ENCODE results near the gene SYCE1L.
A peak's percentile ranks its signal among the peaks of the same experiment; 100 is the strongest.
"Not testable (repeated sequence)": the region's sequence is repeated elsewhere in the genome, so short reads cannot be mapped to it uniquely, and the experiment has no call there.

SYCE1L gene

DNA sequence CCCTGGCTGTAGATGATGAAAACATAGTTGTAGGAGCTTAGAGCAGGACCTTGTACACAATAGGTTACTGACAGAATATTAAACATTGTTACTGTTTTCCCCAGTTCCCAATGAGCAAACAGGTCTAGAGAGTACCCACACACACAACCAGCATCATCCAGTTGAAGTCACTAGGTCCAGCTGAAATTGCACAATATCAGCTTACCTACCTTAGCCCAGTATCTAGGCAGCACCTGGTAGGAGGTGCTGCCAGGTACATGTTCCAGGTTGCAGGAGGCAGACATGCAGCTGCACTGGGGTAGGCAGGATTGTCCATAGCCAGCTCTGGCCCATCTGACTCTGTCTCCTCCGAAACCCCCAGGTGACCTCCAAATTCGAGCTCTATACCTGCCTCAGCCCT, 1.5 kb upstream of the SYCE1L start:
- no peak for DNase-seq (ENCODE audit: low read depth)

DNA sequence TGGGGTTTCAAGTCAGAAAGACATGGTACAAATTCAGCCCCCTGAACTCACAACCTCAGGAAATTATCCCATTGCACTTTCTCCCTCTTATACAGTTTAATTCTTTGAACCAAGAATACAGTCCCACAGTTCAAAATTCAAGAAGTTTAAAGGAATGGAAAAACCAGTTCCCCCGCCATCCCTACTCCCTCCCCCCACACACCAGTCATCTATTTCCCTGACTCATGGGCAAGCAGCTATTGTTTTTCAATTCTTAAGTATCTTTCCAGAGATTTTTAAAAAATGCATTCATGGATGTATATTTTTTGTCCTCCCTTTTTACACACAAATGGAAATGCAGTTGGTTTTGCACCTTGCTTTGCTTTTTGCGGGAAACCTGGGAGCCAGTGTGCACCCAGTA, 7.3 kb downstream of the SYCE1L start:
- DNase-seq (ENCODE audit: low read depth), result no peak

DNA sequence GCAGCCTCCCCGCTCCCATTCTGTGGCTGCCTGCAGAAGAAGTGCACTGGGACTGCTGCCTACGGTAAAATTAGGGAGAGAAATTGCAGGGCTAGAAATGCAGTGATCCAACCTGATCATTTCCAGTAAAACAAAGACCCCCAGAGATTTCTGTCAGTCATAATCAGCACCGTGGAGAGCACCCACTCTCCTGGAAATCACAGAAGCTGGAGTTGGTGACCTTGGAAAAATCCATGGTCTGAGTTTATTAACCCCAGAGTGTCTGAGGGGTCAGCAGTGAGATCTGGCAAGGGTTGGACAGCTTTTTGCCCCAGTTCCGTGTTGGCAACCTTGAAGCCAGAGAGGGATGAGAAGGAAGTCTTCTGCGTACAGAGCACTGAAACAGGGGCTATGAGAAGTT, 7.8 kb downstream of the SYCE1L start:
- DNase-seq (ENCODE audit: low read depth), result no peak

DNA sequence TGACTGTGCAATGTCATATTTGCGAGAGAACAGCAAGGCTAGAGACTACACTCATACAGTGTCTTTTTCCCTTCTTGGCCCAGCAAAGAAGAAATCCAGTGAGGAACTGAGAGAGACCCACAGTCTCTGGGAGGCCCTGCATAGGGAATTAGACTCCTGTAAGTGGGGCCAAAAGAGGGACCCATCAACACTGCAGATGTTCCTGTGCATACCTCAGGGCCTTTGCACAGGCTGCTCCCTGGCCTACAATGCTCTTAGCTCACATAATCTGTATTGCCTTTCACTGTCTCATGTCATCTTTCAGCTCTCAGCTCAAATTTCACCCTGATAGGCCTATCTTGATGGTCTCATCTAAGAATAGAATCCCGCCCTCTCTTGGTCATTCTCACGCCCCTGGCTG, 9.2 kb downstream of the SYCE1L start:
- DNase-seq (ENCODE audit: low read depth), result no peak

DNA sequence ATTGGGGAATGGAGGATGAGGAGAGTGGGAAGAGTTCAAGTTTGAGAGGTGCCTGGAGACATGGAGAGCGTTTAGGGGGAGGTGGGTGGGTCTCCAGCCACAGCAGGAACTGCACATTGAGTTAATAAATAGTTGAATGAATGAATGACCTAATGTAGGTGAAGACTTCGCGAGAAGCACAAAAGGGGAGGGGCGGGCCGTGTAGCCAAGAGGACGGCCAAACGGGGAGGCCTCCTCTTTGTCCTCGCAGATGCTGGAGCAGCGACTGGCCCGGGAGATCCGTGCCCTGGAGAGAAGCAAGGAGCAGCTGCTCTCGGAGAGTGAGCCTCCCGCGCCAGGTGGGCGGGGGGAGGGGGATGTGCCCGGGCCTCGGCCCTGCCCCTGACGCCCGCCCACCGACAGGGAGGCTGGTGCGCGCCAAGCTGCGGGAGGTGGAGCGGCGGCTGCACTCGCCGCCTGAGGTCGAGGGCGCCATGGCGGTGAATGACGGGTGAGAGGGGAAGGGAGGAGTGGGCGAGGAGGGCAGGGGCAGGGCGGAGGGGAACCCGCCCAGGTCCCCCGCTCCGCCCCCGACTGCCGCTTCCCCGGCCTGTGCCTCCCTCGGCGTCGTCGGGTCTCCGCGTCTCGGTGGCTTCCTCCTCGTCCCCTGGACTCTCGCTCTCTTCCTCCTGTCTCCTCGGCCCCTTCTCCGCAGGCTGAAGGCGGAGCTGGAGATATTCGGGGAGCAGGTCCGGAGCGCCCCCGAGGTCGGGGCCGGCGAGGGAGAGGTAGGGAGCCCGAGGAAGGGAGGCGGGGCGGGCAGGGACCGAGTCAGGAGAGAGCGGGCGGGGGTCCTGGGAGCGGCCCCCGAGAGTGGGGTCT, 12.9 kb downstream of the SYCE1L start:
- peak; percentile 32 for DNase-seq (ENCODE audit: low read depth)

DNA sequence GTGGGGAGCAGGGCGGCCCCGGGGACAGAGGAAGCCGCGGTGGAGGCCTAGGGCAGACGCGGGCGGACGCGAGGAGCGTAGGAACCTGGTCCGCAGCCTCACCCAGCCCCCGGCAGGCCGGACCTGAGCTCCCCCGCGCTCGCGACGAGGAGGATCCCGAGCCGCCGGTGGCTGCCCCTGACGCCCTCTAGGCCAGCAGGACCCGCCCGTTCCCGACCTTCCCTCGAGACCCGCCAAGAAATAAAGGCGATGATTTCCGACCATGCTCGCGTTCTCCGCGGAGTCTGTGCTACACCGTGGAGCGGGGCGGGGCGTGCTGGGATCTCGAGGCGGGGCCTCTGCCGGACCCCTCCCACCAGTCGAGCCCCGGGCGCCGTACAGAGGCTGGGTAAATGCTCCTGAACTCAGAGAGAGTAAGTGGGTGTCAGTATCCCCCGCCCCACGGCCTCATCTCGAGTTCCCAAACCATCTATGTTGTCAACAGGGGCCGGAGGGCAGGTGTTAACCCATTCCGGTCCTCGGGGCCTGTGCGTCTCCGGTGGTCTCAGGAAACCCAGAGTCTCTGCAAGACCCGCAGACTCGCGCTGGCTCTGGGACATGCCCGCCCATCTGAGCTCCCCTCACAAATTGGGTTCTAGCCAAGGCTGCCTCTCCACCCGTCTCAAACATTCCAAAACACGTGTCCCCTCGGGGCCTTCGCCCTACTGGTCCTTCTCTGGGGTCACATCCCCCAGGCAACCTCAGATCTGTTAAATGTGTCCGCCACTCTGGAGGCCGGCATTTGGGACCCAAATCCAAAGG, 13.7 kb downstream of the SYCE1L start:
- peak; percentile 57 for DNase-seq (ENCODE audit: low read depth)

DNA sequence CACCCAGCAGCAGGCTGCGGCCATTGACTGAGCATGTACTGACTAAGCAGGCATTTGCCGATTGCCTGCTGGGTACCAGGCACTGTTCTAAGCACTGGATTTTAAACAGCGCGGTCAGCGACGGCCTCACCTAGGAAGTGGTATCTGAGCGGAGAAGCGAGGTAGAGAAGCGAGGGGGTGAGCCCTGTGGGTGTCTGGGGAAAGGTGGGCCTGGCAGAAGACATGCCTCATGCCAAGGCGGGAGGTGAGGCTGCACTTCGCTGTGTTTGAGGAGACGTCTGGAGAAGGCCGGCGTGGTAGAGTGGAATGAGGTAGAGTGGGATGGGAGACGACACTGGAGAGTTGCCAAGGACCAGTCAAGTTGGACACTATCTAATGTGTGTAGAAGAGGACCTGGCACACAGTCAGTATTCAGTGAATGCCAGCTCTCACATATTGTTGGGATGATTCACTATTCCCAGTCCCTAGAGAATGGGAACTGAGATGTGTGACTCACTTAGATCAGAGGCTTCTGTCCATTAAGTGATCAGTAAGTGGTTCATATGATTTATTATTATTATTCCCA, 14.4 kb downstream of the SYCE1L start:
- DNase-seq (ENCODE audit: low read depth), result no peak

DNA sequence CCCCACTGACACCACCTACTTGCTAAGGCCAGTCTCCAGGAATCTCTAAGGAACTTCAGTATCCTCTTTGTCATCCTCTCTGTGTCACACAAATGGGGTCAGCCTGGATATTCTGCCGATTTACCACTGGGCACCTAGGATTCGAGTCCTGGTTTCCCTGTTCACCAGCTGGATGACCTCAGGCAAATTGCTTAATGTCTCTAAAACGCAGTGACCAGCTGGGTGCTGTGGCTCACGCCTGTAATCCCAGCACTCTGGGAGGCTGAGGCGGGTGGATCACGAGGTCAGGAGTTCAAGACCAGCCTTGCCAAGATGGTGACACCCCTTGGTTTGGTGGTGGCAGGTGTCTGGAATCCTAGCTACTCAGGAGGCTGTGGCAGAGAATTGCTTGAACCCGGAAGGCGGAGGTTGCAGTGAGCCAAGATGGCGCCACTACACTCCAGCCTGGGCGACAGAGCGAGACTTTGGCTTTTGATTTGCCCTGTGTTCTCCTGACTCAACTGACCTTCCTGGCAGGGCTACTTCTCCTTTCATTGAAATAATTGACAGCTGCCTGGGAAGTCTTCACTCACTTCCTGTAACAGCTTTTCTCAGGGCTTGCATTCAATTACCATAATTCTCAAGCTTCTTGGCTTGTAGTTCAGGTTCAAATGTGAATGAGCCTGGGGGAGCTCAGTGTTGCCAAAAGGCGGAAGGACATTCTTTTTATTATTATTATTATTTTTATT, 15.4 kb downstream of the SYCE1L start:
- DNase-seq (ENCODE audit: low read depth), result no peak

DNA sequence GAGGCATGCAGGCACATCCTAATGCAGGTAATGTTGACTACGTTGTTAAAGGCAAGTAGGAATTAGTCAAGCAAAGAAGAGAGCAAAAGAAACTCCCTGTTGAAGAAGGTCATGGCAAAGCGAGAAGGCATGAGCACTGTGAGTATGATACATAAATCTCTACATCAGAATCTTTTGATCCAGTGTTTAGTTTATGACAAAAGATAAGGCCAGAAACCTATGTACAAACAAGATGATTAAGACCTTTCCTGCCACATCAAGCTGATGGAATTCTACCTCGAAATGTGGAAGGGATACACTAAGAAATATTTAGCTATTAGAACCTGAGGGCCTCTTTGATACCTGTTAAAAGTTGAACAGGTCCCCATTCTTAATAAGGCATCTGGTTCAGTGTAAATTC, 20.2 kb downstream of the SYCE1L start:
- no peak for DNase-seq (ENCODE audit: low read depth)

DNA sequence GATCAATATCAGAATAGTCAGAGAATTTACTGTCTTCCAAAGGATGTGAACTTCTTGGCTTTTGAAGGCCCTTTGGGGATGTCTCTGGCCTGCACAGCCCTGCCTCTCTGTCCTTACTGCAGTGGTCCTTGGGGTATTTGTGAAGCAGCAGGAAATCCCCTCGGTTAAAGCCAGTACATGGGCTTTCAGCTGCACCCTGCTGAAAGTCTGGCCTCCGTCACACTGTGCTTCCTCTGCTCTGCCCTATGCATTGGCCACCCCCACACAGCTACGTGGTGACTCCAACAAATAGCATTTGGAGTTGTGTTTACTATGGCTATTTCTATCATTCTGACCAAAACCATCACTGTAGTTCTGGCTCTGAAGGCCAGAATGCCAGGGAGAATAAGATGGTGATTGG, 21.2 kb downstream of the SYCE1L start:
- no peak for DNase-seq (ENCODE audit: low read depth)

DNA sequence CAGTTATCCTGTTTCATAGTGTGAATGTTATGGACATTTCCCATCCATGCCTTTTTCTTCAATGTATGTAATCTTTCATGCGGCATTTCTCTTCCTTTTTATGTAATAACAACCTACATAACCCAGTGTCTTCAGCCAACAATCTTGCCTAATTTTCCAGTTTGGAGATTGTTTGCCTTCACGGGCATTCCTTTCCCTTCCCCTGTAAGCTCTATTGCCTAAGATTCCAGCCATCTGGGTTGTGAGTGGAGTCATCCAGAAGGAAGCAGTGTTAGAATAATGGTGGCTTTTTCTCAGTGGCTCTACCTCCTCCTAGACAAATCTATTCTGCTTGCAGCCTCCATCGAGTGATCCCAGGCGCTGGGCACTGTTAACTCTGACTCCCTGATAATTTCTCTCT, 22.3 kb downstream of the SYCE1L start:
- DNase-seq (ENCODE audit: low read depth), result no peak

DNA sequence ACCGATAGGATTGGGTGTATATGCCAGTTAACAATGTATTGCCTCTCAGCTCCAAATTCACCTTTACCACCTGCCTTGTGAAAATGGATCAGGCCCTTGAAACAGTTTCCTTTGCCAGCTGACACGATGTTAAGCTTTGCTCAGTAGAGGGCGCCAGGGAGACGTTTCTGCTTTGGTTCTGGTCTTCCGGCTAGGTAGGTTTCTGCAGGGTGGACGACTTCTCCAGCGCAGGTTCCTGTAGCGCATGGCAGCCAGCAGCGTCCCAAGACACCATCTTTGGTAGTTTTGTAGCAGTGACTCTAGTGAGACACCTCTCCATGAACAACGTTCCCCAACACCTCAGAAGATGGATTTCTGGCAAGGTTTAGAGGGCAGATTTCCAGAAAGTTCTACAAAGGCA, 24.0 kb downstream of the SYCE1L start:
- DNase-seq (ENCODE audit: low read depth), result no peak

DNA sequence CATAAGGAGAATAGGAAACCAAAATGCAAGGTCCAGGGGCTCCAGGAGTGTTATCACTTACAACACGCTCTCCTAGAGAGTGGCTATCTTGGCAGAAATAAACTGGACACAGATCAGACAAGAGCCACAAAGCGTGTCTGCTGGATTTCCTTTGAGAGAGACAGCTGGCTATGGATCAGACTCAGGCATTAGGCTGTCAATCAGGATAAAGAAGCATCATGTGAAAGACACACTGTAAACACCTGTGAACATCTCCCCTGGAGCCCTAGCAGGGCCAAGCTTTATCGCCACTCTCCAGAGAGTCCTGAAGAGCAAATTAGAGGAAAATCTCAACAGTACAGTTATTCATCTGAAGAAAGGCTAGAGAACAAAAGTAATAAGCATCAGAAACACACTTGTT, 26.0 kb downstream of the SYCE1L start:
- no peak for DNase-seq (ENCODE audit: low read depth)

DNA sequence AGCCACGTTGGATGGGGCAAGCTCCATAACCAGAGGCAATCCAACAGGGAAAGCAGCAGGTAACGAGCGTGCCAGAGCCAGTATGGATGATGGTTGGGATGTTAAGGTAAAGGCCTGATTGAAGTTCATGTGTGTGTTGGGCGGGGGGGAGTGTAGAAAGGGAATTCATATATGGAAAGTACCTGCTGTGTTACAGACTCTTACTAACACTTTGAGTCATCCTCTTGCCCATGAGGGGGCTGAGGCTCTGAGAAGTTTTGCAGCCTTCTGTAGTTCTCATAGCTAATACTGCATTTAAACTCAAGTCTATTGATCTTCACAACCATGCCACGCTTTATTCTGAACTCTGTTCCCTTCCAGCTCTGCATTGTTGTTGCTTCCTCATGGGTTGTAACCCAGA, 28.5 kb downstream of the SYCE1L start:
- no peak for DNase-seq (ENCODE audit: low read depth)

DNA sequence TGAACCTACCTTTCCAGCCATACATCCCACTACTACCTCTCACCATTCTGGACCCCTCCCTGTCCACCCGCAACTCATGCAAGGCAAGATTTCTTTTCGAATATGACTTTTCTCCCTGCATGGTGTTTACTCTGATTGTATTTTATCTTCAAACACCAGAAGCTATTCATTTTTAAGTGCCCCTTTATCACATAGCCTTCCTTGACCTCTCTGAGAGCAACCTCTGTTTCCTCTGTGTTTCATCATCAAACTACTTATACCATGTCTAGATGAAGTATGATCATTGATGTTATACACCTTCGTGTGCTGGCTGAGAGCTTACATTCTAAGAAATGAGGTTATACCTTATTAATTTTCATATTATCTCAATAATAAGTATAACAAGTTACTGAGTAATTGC, 31.8 kb downstream of the SYCE1L start:
- no peak for DNase-seq (ENCODE audit: low read depth)

DNA sequence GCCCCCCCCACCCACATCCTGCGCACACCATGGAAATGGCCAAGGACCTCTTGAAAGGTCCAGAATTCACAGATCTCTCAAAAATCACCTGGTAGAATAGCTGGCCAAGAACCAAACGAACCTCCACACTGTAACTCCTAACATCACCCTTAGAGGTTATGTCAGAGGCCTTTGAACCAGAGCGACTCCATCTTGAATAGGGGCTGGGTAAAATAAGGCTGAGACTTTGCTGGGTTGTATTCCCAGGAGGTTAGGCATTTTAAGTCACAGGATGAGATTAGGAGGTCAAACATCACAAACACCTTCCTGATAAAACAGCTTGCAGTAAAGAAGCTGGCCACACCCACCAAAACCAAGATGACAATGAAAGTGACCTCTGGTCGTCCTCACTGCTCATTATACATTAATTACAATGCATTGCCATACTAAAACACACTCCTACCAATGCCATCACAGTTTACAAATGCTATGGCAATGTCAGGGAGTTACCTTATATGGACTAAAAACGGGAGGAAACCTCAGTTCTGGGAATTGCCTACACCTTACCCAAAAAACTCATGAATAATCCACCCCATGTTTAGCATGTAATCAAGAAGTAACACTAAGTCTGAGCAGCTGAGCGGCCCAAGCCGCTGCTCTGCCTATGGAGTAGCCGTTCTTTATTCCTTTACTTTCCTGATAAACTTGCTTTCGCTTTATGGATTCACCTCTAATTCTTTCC, 34.8 kb downstream of the SYCE1L start:
- no peak for DNase-seq (ENCODE audit: low read depth)

DNA sequence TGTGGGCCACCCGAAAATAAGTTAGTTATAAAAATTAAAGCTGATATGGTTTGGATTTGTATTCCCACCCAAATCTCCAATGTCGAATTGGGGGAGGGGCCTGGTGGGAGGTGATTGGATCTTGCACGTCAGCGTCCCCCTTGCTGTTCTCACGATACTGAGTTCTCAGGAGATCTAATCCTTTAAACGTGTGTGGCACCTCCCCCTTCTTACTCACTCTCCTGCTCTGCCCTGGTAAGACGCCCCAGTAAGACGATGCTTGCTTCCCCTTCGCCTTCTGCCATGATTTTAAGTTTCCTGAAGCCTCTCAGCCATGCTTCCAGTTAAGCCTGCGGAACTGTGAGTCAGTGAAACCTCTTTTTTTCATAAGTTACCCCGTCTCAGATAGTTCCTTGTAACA, 35.4 kb downstream of the SYCE1L start:
- DNase-seq (ENCODE audit: low read depth), result no peak

DNA sequence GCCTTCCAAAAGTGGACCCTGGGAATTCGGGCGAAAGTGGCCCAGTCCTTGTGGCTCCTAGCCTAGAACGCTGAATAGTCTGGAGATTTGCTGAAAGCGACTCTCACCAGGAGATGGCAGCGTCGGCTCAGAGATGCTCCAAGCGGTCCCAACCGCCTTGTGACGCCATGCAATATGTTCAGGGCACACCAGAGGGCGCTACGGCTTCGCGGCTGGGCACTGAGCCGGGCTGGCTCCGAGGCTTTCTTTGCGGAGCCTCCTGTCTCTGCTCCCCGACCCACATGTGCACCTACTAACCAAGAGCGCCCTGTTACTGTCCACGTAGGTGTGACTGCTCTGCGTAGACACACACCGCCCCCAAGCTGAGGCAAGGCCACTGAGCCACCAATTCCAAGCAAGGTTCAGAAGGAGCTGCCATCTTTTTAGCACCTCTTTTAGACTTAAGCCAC, 36.9 kb downstream of the SYCE1L start:
- peak; percentile 82 for DNase-seq (ENCODE audit: low read depth)

DNA sequence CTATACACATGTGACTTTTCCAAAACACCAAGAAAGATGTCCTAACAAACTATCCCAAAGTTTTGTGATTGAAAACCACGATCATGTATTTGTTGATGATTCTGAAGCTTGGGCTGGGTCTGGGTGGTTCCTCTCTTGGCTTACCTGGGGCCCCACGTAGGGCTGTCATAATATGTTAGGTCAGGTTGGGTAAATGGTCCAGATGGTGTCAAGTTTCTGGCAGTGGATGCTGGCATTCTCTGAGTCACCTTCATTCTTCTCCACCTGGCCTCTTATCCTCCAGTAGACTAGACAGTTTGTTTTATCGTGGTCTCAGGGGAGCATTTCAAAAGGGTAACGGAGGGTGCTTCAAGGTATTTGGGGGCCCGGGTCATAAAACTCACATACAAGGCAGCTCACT, 39.4 kb downstream of the SYCE1L start:
- DNase-seq (ENCODE audit: low read depth), result no peak

DNA sequence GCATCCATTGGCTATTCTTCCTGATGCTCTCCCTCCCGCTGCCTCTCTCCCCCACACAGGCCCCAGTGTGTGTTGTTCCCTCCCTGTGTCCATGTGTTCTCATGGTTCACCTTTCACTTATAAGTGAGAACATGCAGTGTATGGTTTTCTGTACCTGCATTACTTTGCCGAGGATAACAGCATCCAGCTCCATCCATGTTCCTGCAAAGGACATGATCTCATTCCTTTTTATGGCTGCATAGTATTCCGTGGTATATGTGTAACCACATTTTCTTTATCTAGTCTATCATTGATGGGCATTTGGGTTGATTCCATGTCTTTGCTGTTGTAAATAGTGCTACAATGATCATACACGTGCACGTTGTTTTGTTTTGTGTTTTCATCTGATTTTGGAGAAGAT, 43.3 kb downstream of the SYCE1L start:
- not testable (repeated sequence) for DNase-seq (ENCODE audit: low read depth)

DNA sequence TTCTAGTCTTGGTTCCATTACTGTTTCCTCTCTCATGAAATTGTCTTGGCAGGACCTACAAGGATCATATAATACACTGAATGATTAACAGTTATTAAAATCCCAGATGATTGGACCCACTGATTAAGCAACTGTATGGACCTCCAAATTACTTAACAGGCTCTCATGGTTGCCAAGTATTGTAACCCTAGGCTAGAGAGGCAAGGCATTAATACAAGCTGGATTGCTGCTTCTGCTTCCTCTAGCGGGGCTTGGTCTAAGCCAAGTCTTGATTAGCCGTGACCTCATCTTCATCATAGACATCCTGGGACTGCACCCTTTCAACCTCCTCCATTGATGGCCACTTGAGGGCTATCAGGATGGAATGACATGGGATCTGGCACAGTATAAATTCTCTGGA, 46.9 kb downstream of the SYCE1L start:
- DNase-seq (ENCODE audit: low read depth), result no peak

DNA sequence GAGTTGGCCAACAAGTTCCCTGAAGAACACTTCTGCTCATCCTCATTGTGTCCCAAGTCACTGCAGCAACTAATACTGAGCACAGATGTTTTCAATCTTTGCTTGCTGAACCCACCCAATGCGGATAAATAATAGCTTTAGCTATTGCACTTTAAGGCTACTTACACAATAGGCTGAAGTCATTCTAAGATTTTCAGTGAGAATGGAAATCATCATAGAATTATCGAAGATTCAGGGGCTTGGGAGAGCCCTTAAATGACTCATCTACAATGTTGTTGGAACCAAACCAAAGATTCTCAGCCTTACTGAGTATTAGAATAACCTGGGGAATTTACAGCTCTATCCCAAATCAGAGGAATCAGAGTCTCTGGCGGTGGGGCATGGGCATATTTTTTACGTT, 51.2 kb downstream of the SYCE1L start:
- DNase-seq (ENCODE audit: low read depth), result no peak

All from stimulated activated CD8-positive, alpha-beta memory T cell treated with anti-CD3 and anti-CD28 coated beads, Interleukin-15, amount 100 ng/mL, for 24 hours (primary cell).